DLD1 (cell line): ENCODE results near the gene MGAT4A.

Experiments
- in situ Hi-C: cut with HindIII; loops from 2 replicates; pipeline ENCODE4 v1.10.0; 2017; ENCODE audit warnings: low sequenced_read_pairs

MGAT4A gene

DNA sequence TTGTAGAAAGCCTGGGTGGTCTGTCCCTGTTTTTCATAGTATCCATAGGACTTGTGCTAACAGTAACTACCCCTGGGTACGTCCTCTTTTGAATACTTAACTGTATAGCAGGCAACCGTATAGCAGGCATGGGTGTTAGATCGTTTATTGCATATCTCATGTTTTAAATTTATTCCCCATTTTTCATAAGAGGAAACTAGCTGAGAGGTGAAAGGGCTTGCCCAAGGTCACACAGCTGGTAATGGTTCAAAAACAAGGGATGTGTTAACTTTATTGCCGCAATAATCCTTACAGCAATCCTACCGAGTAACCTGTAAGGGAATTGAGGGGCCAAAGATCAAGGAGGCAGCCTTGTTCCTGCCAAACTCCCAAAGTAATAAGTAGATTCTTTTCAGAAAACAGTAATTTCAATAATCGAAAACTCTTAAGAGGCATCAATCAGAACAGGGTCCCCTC, 990 bp upstream of the MGAT4A start:
- in situ Hi-C loops: loop anchor here (25.0 kb wide), 1 partner anchor 105 kb away; no protein-coding TSS in a partner anchor

DNA sequence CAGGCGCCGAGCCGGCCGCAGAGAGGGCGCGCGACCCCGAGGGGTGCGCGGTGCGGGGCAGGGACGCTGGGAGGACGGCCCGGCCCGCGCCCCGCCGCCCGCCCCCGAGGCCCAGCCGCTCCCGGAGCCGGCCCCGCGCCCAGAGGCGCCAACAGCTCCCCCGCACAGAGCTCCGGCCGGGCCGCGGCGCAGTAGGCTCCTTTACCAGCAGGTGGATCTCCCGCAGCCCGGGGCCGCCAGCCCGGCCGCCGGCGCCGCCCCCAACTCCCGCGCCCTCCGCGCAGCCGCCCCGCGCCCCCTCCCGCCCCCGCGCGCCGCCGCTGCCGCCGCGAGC, 258 bp downstream of the MGAT4A start:
- in situ Hi-C loops: loop anchor here (25.0 kb wide), 1 partner anchor 107 kb away; no protein-coding TSS in a partner anchor

GRCh38 chr2:98730053-98730706, 752 bp downstream of the MGAT4A start:
- in situ Hi-C loops: loop anchor here (25.0 kb wide), 1 partner anchor 107 kb away; no protein-coding TSS in a partner anchor

- in situ Hi-C loops: loop anchor here (25.0 kb wide), 1 partner anchor 108 kb away; no protein-coding TSS in a partner anchor
These were observed 1.3 kb downstream of the MGAT4A start for GRCh38 chr2:98729652-98730051.

DNA sequence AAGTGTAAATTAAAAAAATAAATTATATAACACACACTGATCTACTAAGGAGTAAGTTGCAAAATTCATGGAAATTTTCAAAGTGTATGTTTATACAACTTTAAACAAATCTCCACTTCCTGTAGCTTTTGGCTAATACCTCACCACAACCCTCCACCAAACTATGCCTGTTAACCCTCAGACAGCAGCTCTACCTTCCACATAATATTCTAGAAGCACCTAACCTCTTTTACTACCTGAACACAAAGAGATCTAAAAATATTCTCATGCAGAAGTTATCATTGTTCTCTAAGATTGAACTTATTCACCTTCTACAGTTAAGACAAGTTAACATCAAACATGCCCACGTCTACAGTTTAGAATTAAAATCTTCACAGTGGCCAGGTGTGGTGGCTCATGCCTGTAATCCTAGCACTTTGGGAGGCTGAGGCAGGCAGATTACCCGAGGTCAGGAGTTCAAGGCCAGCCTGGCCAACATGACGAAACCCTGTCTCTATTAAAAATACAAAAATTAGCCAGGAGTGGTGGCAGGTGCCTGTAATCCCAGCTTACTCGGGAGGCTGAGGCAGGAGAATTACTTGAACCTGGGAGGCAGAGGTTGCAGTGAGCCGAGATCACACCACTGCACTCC, 2.7 kb downstream of the MGAT4A start:
- in situ Hi-C loops: loop anchor here (25.0 kb wide), 1 partner anchor 109 kb away; no protein-coding TSS in a partner anchor

- in situ Hi-C loops: loop anchor here (25.0 kb wide), 1 partner anchor 110 kb away; no protein-coding TSS in a partner anchor
These were observed 3.4 kb downstream of the MGAT4A start for GRCh38 chr2:98727369-98728087.

DNA sequence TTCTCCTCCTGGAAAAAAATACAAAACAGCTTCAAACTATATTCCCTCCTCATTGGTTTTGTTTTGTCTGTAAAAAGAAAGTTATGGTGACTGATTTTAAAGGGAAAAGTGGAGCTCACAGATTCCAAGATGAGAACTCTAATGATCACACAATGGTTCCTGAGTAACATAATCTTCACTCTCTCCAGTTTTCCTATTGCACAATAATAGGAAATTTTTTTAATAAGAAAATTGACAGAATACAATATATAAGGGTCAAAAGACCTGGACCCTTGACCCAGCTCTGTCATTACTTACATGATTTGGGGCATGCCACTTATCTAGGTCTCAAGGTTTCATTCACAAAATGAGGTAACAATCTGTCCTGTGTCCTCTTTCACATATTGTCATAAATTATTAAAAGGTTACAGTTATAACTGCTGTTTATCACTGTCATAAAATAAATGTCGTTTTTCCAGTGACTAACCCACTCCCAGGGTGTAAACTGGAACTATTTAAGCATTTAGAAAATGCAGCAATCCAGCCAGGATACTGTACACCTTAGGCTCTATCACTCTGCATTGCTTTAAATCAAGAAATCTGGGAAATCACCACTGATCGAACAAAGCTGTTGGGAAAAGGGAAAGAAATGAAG, 4.1 kb downstream of the MGAT4A start:
- in situ Hi-C loops: loop anchor here (25.0 kb wide), 1 partner anchor 110 kb away; no protein-coding TSS in a partner anchor

DNA sequence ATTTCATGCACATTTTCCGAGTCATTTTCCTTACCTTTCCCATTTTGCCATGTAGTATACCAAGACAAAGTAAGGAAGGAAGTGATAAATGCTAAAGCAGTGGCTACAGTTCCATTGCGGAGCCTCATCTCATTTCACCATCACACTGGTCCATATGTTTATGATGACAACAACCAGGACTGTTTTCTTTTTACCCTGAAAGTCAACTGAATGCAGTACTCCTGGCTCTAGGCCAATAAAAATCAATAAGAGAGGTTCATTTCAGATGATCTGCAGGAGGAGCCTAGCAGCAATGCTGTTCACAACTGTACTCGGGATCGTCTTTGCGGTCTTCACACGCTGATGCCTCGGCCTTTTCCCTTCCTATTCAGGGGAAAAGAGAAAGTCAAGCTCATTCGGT, 4.7 kb downstream of the MGAT4A start:
- in situ Hi-C loops: loop anchor here (25.0 kb wide), 1 partner anchor 111 kb away; no protein-coding TSS in a partner anchor

DNA sequence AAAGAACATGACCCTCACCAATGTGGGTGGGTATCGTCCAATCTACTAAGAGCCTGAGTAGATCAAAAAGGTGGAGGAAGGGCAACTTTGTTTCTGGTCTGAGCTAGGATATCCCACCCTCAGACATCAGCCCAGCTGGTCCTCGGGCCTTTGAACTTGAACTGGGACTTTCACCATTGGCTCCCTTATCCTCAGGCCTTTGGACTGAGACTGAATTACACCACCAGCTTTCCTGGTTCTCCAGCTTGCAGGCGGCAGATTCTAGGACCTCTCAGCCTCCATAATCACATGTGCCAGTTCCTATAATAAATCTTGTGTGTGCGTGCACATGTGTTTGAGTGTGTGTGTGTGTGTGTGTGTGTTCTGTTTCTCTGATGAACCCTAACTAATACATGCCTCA, 10.6 kb downstream of the MGAT4A start:
- in situ Hi-C loops: no loop called here

DNA sequence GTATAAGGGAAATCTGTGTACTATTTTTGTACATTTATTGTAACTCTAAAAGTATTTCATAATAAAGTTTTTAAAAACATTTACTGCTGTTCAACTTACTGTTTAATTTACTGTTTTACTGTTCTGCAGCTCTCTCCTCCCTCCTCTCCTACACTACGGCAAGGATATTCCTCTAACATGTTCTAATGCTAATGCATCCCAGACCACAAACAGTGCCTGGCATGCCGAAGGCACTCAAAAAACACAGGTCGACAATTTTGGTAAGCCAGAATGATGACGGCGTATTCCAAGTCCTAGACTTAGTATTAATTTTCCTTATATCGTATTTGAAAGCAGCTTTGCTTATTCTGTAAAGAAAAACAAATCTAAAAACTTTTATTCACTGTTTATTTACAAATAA, 13.3 kb downstream of the MGAT4A start:
- in situ Hi-C loops: no loop called here

DNA sequence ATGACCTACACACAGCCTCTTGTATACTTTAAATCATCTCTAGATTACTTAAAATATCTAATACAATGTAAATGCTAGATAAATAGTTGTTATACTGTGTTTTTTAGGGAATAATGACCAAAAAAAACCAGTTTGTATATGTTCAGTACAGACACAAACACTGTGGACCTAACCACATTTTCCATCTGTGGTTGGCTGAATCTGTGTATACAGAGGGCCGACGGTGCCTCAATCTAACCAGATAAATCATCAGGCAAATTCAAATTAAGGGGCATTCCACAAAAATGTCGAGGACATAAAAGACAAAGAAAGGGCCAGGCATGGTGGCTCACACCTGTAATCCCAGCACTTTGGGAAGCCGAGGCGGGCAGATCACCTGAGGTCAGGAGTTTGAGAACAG, 14.1 kb downstream of the MGAT4A start:
- in situ Hi-C loops: no loop called here

GRCh38 chr2:98715812-98716451, 15.0 kb downstream of the MGAT4A start:
- in situ Hi-C loops: no loop called here

DNA sequence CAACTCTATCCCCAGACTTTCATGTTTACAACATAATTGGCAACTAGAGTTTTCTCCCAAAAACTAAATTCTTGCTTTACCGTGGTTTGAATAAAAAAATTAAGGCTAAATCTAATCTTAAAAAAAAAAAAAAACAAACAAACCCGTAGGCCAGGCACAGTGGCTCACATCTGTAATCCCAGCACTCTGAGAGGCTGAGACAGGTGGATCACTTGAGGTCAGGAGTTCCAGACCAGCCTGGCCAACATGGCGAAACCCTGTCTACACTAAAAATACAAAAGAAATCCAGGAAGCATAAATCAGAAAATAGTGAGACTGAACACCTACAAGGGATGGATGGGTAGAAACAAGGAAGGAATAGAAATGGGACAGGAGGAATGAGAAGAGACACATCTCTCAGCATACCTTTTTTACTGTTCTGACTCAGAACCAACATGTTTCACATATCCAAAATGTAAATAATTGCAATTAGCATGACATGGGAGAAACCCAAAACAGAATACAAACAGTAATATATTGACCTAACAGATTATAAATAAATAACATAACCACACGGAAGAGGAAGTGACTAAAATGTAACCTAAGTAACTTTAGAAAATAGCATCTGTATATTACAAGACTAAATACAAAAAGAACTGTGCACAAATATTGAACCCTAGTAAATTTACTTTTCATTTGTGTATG, 17.5 kb downstream of the MGAT4A start:
- in situ Hi-C loops: no loop called here

GRCh38 chr2:98712145-98712544, 18.8 kb downstream of the MGAT4A start:
- in situ Hi-C loops: no loop called here

DNA sequence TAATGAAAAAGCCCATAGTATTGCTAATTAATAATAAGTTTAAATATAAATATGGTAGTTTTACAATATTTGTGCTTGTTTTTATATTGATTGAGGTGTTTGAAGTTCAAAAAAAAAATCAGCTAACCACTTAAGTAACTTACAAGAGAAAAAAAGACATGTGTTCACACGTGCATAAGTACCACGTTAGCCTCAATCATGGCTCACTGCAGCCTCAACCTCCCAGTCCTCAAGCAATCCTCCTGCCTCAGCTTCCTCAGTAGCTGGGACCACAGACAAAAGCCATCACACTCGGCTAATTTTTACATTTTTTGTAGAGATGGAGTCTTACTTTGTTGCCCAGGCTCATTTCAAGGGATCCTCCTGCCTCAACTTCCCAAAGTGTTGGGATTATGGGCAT, 19.4 kb downstream of the MGAT4A start:
- in situ Hi-C loops: no loop called here

DNA sequence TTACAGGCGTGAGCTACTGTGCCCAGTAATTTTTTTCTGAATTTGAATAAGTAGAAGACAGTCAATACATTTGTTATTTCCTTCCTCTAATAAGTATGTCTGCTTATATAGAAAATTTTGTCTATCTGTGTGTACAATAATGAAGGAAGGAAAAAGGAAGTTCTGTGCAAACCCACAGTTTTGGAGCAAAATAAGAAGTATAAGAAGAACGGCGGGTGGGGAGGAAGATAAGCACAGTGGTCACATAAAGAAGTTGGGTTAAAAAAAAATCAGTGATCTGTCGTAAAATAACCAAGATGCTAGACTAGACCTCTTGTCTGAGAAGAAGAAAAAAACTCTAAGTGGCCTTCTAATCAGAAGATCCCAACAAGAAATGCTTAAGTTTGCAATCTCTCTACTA, 20.2 kb downstream of the MGAT4A start:
- in situ Hi-C loops: no loop called here

DNA sequence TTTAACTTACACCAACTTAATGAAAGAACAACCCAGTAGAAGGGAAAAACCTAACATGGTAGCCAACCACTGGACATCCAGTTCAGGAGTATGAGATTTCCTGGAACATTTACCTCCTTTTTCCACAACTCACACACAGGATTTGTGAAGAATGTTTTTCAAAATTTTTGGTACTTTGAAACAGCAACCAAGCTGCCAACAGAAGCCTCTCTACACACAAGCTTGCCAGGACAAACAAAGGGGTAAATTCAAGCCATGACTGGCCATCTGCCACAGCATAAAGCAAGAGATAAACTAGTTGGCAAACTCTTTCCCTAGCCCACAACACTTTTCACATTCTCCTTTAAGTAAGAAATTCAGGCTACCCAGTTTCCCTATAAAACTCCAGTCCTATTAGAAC, 21.4 kb downstream of the MGAT4A start:
- in situ Hi-C loops: no loop called here

DNA sequence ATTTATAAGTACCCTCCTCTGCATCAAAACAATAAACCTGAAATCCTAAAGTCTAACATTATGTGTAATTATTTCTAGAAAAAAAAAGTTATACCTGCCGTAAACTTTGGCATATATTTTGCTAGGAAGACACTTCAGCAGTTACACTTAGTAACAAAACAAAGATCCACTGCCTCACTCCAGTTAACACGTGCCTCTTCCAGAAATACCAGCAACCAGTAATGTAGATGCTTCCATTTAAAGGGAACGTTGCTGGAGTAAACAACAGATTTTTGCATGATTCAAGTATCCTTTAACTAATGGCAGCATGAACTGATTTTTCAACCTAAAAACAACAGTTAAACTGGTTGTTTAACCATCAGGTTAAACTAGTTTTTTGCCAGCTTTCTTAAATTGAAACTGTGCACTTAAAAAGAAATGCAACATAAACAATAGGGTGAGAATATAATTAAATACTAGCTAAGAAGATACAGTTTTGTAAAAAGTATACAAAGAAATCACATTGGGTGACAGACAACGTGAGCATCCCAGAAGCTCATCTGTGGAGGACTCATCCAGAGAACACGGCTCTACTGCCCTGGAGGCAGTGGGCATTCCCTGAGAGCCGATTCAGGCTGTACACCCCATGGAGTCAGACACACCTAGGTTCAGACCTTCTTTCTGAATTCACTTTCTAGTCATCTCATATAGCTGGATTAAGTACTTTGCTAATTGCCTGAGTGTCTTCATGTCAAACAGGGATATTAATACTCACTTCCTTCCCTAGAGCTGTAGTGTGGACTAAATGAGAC, 22.3 kb downstream of the MGAT4A start:
- in situ Hi-C loops: no loop called here

GRCh38 chr2:98706591-98706990, 24.3 kb downstream of the MGAT4A start:
- in situ Hi-C loops: no loop called here

- in situ Hi-C loops: no loop called here
These were observed 25.7 kb downstream of the MGAT4A start for GRCh38 chr2:98705333-98705617.
